SK-N-SH (cell line): ENCODE data around the gene RASAL2. TPM values are rescaled to one million over a fixed set of nuclear protein-coding genes. Genes with fewer than 3 reads are reported as not detected.

Source experiments
- CTCF ChIA-PET: fragments of 300-600, 350-600 bp; formaldehyde crosslinking; extraction: SDS; loops from one replicate; lab custom pipeline; 2021; lab: Yijun Ruan, JAX
- POLR2A ChIA-PET: fragments of 350-600 bp; sonication (Branson Sonifier 250); formaldehyde crosslinking; extraction: SDS; loops from one replicate; lab custom pipeline; 2020; ENCODE audit warnings: antibody characterized with exemption, inconsistent platforms; lab: Yijun Ruan, JAX
- DNase-seq: peaks from one replicate; pipeline ENCODE4 v3.0.0; 2012
- H2AFZ ChIP-seq: fragments of 200-600 bp; sonication (generic); 2 replicates; pipeline ENCODE4 v1.8.1; 2016; ENCODE audit warnings: antibody characterized with exemption, mild to moderate bottlenecking, low read depth
- H3F3A ChIP-seq: fragments of 200-600 bp; sonication (generic); replicated peaks from 2 replicates; pipeline ENCODE3; 2016; ENCODE audit warnings: antibody characterized with exemption, mild to moderate bottlenecking; ENCODE audit not compliant: insufficient read depth
- H3K27ac ChIP-seq, 2 experiments: fragments of 200-500 bp in 1 of 2; fragments of 200-600 bp in 1 of 2; sonication (Bioruptor generic) in 1 of 2; sonication (generic), shearing (Covaris generic) in 1 of 2; 2 replicates each; pipeline versions ENCODE4 v1.5.1 to v1.6.1; 2014 to 2016; ENCODE audit warnings: low read depth in 2 of 2, inconsistent platforms in 1 of 2, low read length in 1 of 2, mild to moderate bottlenecking in 1 of 2, mixed read lengths in 1 of 2
- H3K27me3 ChIP-seq: fragments of 200-600 bp; sonication (generic), shearing (Covaris generic); 2 replicates; pipeline ENCODE4 v1.6.1; 2016; ENCODE audit warnings: mixed run types; ENCODE audit not compliant: insufficient read depth
- H3K36me3 ChIP-seq, 2 experiments: fragments of 200-500 bp in 1 of 2; fragments of 200-600 bp in 1 of 2; sonication (Bioruptor generic) in 1 of 2; sonication (generic) in 1 of 2; replicated peaks in 1 of 2; 2 replicates each; pipeline versions ENCODE3 to v1.5.1; 2014 to 2016; ENCODE audit warnings: low read length in 1 of 2, mild to moderate bottlenecking in 1 of 2; ENCODE audit not compliant: insufficient read depth in 2 of 2, control insufficient read depth in 1 of 2
- H3K4me1 ChIP-seq, 2 experiments: fragments of 200-500 bp in 1 of 2; fragments of 200-600 bp in 1 of 2; sonication (Bioruptor generic) in 1 of 2; sonication (generic), shearing (Covaris generic) in 1 of 2; 2 replicates each; pipeline versions ENCODE4 v1.5.1 to v1.6.1; 2014 to 2016; ENCODE audit warnings: low read depth in 1 of 2, low read length in 1 of 2, mixed run types in 1 of 2; ENCODE audit not compliant: insufficient read depth in 2 of 2, control insufficient read depth in 1 of 2
- H3K4me2 ChIP-seq: fragments of 200-600 bp; sonication (generic), shearing (Covaris generic); 2 replicates; pipeline ENCODE4 v1.6.1; 2017; ENCODE audit warnings: mixed run types
- H3K4me3 ChIP-seq, 2 experiments: fragments of 200-500 bp in 1 of 2; fragments of 200-600 bp in 1 of 2; sonication (Bioruptor generic) in 1 of 2; sonication (generic), shearing (Covaris generic) in 1 of 2; 2 replicates each; pipeline versions ENCODE4 v1.5.1 to v1.8.1; 2014 to 2016; ENCODE audit warnings: low read depth in 2 of 2, inconsistent platforms in 1 of 2, low read length in 1 of 2, mild to moderate bottlenecking in 1 of 2, mixed read lengths in 1 of 2, moderate library complexity in 1 of 2
- H3K79me2 ChIP-seq: fragments of 200-600 bp; sonication (generic); 2 replicates; pipeline ENCODE4 v1.8.1; 2017; ENCODE audit warnings: mild to moderate bottlenecking; ENCODE audit not compliant: insufficient read depth
- H3K9ac ChIP-seq: fragments of 200-600 bp; sonication (generic); 2 replicates; pipeline ENCODE4 v1.6.1; 2017; ENCODE audit warnings: mixed run types
- H3K9me2 ChIP-seq: fragments of 200-600 bp; sonication (generic); 2 replicates; pipeline ENCODE4 v1.6.1; 2017; ENCODE audit warnings: mixed run types
- H3K9me3 ChIP-seq: fragments of 200-600 bp; sonication (generic); 2 replicates; pipeline ENCODE4 v1.6.1; 2017; ENCODE audit warnings: mixed run types, mild to moderate bottlenecking, moderate library complexity
- H4K20me1 ChIP-seq: fragments of 200-600 bp; sonication (generic); 2 replicates; pipeline ENCODE4 v1.6.1; 2017; ENCODE audit warnings: mild to moderate bottlenecking, mixed run types; ENCODE audit not compliant: insufficient read depth
- CHD2 ChIP-seq: fragments of 150-350 bp; IDR thresholded peaks from 2 replicates; pipeline ENCODE4 v1.6.1; 2018; ENCODE audit warnings: low read length; ENCODE audit not compliant: partially characterized antibody
- EP300 ChIP-seq, 2 experiments: IDR thresholded peaks; 2 replicates each; pipeline versions ENCODE4 v1.4.0 to v1.6.1; 2012; ENCODE audit warnings: borderline replicate concordance in 1 of 2, low read depth in 1 of 2, low read length in 1 of 2
- FOSL2 ChIP-seq: IDR thresholded peaks from 2 replicates; pipeline ENCODE4 v1.4.0; 2012; ENCODE audit warnings: low read depth, mild to moderate bottlenecking, moderate library complexity, borderline replicate concordance
- FOXJ3 ChIP-seq: sonication (generic); formaldehyde crosslinking; IDR thresholded peaks from 2 replicates; pipeline ENCODE4 v1.5.1; 2020; ENCODE audit warnings: mild to moderate bottlenecking, missing genetic modification reagents
- FOXM1 ChIP-seq: IDR thresholded peaks from 2 replicates; pipeline ENCODE4 v1.4.0; 2012; ENCODE audit warnings: low read depth, mild to moderate bottlenecking
- IRF3 ChIP-seq: fragments of 150-350 bp; IDR thresholded peaks from 2 replicates; pipeline ENCODE4 v1.6.1; 2016; ENCODE audit warnings: mild to moderate bottlenecking, low read depth, low read length
- POLR2AphosphoS5 ChIP-seq: IDR thresholded peaks from 2 replicates; pipeline ENCODE4 v1.6.1; 2012; ENCODE audit warnings: low read depth, low read length
- RAD21 ChIP-seq: IDR thresholded peaks from 2 replicates; pipeline ENCODE4 v1.6.1; 2012; ENCODE audit warnings: mild to moderate bottlenecking, low read length
- RCOR1 ChIP-seq: fragments of 150-350 bp; IDR thresholded peaks from 2 replicates; pipeline ENCODE4 v1.6.1; 2017; ENCODE audit warnings: antibody characterized with exemption, low read length
- RXRA ChIP-seq: IDR thresholded peaks from 2 replicates; pipeline ENCODE4 v1.4.0; 2012; ENCODE audit warnings: low read depth, mild to moderate bottlenecking, borderline replicate concordance
- TAF1 ChIP-seq: IDR thresholded peaks from 2 replicates; pipeline ENCODE4 v1.6.1; 2012; ENCODE audit warnings: low read depth, mild to moderate bottlenecking, low read length, moderate library complexity, borderline replicate concordance
- TCF12 ChIP-seq: IDR thresholded peaks from 2 replicates; pipeline ENCODE4 v1.4.0; 2012
- USF2 ChIP-seq: fragments of 150-350 bp; IDR thresholded peaks from 2 replicates; pipeline ENCODE4 v1.6.1; 2017; ENCODE audit warnings: antibody characterized with exemption, low read length, low read depth, borderline replicate concordance
- WGBS: methylation state at CpG from one replicate; pipeline ENCODE4 v1.1.6; 2017; ENCODE audit warnings: low lambda C conversion rate; 5-methylcytosine and 5-hydroxymethylcytosine counted together
- polyA plus RNA-seq, 3 experiments: library from polyadenylated mRNA; depleted of rRNA; stranded (reverse); fragments of >200 nt; gene quantifications; 2 replicates each; pipeline ENCODE4 v1.2.3, GENCODE V29; 2012

Gene RASAL2
- polyA plus RNA-seq, 1 of the 3 experiments (the other 2 are of a cell fraction), result 6.9 TPM

GRCh38 chr1:178504286-178504685, 410.4 kb downstream of the RASAL2 start:
- Histone ChIP-seq H3K36me3 (no peaks in the 10 kb centered on the region), H4K20me1 (no peaks in the 10 kb centered on the region), H3K4me2 (no peak overlapping the region), H3K27ac (no peak overlapping the region), H2AFZ (no peak overlapping the region), H3F3A (no peaks in the 10 kb centered on the region), H3K9ac (no peak overlapping the region), H3K4me1 (no peaks in the 10 kb centered on the region; a peak in 1 of 4 replicates), H3K4me3 (no peak overlapping the region), H3K27me3 (no peaks in the 10 kb centered on the region), H3K79me2 (no peaks in the 10 kb centered on the region), H3K9me2 (no peaks in the 10 kb centered on the region), H3K9me3 (no peaks in the 10 kb centered on the region)
- CTCF ChIA-PET, result interaction anchor here (0.6 to 3.4 kb wide), 5 partner anchors 8 to 499 kb away, joined by 3 to 11 read pairs (median 6); no protein-coding TSS in a partner anchor
- DNase-seq, result no peak
- 74% methylated on average over 4 of the region's 4 CpGs for WGBS
- TF ChIP-seq FOXJ3 (CRISPR knock-in tag) (no peak), TAF1 (no peak), CHD2 (no peak), FOXM1 (no peak), EP300 (IDR thresholded peaks at IDR 0.05; ENCODE audit: borderline replicate concordance in 1 of 2, low read depth in 1 of 2, low read length in 1 of 2) (no peak), RCOR1 (no peak), RAD21 (no peak)
- POLR2A ChIA-PET, result no interaction called here

GRCh38 chr1:178506177-178506576, 412.3 kb downstream of the RASAL2 start:
- 73% methylated on average over 6 of the region's 6 CpGs for WGBS
- Histone ChIP-seq H3K4me2 (no peak overlapping the region), H3K9me2 (no peaks in the 10 kb centered on the region), H3K36me3 (no peaks in the 10 kb centered on the region), H3K9me3 (no peaks in the 10 kb centered on the region), H3K79me2 (no peaks in the 10 kb centered on the region), H3K9ac (no peak overlapping the region), H3K4me1 (no peaks in the 10 kb centered on the region; a peak in 1 of 4 replicates), H3K27ac (no peak overlapping the region), H4K20me1 (no peaks in the 10 kb centered on the region), H2AFZ (no peak overlapping the region), H3K27me3 (no peaks in the 10 kb centered on the region), H3F3A (no peaks in the 10 kb centered on the region), H3K4me3 (no peak overlapping the region)
- CTCF ChIA-PET, result interaction anchor here (0.8 to 3.4 kb wide), 2 partner anchors 196 to 206 kb away, joined by 5 to 11 read pairs; no protein-coding TSS in a partner anchor
- no peak for TF ChIP-seq TAF1
- TF ChIP-seq RAD21, result no peak
- no peak for TF ChIP-seq RXRA
- no peak for TF ChIP-seq EP300 (IDR thresholded peaks at IDR 0.05; ENCODE audit: borderline replicate concordance in 1 of 2, low read depth in 1 of 2, low read length in 1 of 2)
- no peak for TF ChIP-seq POLR2AphosphoS5
- TF ChIP-seq USF2, result no peak
- no peak for TF ChIP-seq FOXM1
- no peak for TF ChIP-seq IRF3
- no peak for TF ChIP-seq FOSL2
- TF ChIP-seq TCF12, result no peak
- TF ChIP-seq RCOR1, result no peak
- POLR2A ChIA-PET, result no interaction called here
- DNase-seq, result no peak
